C4-2B (cell line): Measurements from ENCODE around the gene PWP1.

Source experiments
- CTCF ChIP-seq: fragments of 450-650 bp; conservative IDR thresholded peaks from 2 replicates; pipeline ENCODE4 v1.5.1; 2017; ENCODE audit warnings: mild to moderate bottlenecking
- ZFX ChIP-seq: fragments of 450-650 bp; IDR thresholded peaks from 2 replicates; pipeline ENCODE4 v1.6.1; 2017

DNA sequence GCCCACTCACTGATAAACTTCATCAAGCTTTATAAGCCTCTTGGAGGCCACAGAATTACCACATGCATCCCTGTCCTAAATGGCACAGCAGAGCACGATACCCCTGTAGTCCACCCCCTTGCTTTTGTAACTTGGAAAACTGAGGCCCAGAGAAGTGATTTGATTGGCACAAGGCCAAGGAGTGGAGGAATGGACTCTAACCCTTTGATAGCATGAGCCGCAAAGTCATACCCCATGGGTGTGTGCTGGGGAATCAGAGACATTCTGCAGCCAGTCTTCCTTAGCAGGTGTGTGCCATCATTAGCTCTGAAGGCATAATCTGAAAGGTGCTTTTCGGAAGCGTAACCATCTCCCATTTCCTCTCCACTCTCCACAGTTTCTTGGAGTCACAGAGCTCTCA is 28.5 kb upstream of the PWP1 start:
- no peak for TF ChIP-seq CTCF
- no peak for TF ChIP-seq ZFX
